T-cell (primary cell): ENCODE data around the gene MASP2. TPM values are rescaled to one million over a fixed set of nuclear protein-coding genes. Genes with fewer than 3 reads are reported as not detected.
"Not testable (repeated sequence)": the region's sequence is repeated elsewhere in the genome, so short reads cannot be mapped to it uniquely, and the experiment has no call there.

Source experiments
- ATAC-seq, 4 experiments: fragments of 200-7000 bp in 3 of 4; fragments of 150-1000 bp in 1 of 4; cut with Tn5 transposase; replicated peaks in 1 of 4; 1 replicate in 3 of 4; 2 replicates in 1 of 4; pipeline ENCODE4 v1.10.0; 2021; ENCODE audit warnings: moderate library complexity in 3 of 4, mild to moderate bottlenecking in 2 of 4, moderate number of reproducible peaks in 1 of 4
- CTCF ChIA-PET, 2 donors: fragments of 300-600 bp; sonication (Branson Sonifier 250); formaldehyde crosslinking; loops; one replicate each; lab custom pipeline; 2022; ENCODE audit warnings: antibody characterized with exemption in 2 of 2; lab: Charles Lee
- POLR2A ChIA-PET, 2 donors: fragments of 300-600 bp; sonication (Branson Sonifier 250); formaldehyde crosslinking; loops; one replicate each; lab custom pipeline; 2022; ENCODE audit warnings: antibody characterized with exemption in 2 of 2; lab: Charles Lee
- DNase-seq, 35 experiments: peaks; one replicate each; pipeline versions ENCODE4 v3.0.0 to v3.0.0-alpha.2; 2013 to 2023
- H3K27ac ChIP-seq: one replicate; pipeline ENCODE4 v1.5.1; 2013; ENCODE audit warnings: low read length
- H3K27me3 ChIP-seq, 2 experiments: replicated peaks in 1 of 2; 1 replicate in 1 of 2; 2 replicates in 1 of 2; pipeline versions ENCODE4 v1.6.1 to v1.7.0; 2013; ENCODE audit warnings: low read length in 1 of 2, mixed read lengths in 1 of 2; ENCODE audit not compliant: control insufficient read depth in 2 of 2, insufficient read depth in 2 of 2; ENCODE audit errors: extremely low read depth in 1 of 2
- H3K36me3 ChIP-seq, 2 donors: 1 replicate in 1 of 2; 2 replicates in 1 of 2; pipeline versions ENCODE4 v1.6.1 to v1.7.0; 2013; ENCODE audit warnings: low read length in 1 of 2; ENCODE audit not compliant: control insufficient read depth in 2 of 2, insufficient read depth in 1 of 2; ENCODE audit errors: extremely low read depth in 1 of 2
- H3K4me1 ChIP-seq, 2 experiments: 1 replicate in 1 of 2; 2 replicates in 1 of 2; pipeline versions ENCODE4 v1.6.1 to v1.7.0; 2013; ENCODE audit warnings: low read length in 2 of 2, mixed read lengths in 1 of 2; ENCODE audit not compliant: insufficient read depth in 2 of 2, control insufficient read depth in 1 of 2; ENCODE audit errors: extremely low read depth in 1 of 2
- H3K4me3 ChIP-seq, 2 donors: 1 replicate in 1 of 2; 2 replicates in 1 of 2; pipeline versions ENCODE4 v1.5.1 to v1.7.0; 2013; ENCODE audit warnings: mild to moderate bottlenecking in 2 of 2, low read length in 1 of 2, moderate library complexity in 1 of 2; ENCODE audit not compliant: control insufficient read depth in 1 of 2; ENCODE audit errors: extremely low read depth in 1 of 2
- H3K9me3 ChIP-seq: 2 replicates; pipeline ENCODE4 v1.7.0; 2013
- H3K27ac Mint-ChIP-seq, 2 donors: one replicate each; pipeline ENCODE4 v1.8.0; 2020 to 2021; ENCODE audit warnings: mild to moderate bottlenecking in 2 of 2, mixed read lengths in 2 of 2
- H3K27me3 Mint-ChIP-seq, 2 donors: one replicate each; pipeline ENCODE4 v1.8.0; 2021 to 2022; ENCODE audit warnings: mixed read lengths in 2 of 2
- H3K36me3 Mint-ChIP-seq: one replicate; pipeline ENCODE4 v1.8.0; 2021; ENCODE audit warnings: mixed read lengths
- H3K4me1 Mint-ChIP-seq, 3 donors: one replicate each; pipeline ENCODE4 v1.8.0; 2020 to 2022; ENCODE audit warnings: mixed read lengths in 3 of 3, mild to moderate bottlenecking in 1 of 3
- H3K4me3 Mint-ChIP-seq, 3 donors: one replicate each; pipeline ENCODE4 v1.8.0; 2020 to 2022; ENCODE audit warnings: mild to moderate bottlenecking in 3 of 3, mixed read lengths in 3 of 3, moderate library complexity in 3 of 3
- H3K9me3 Mint-ChIP-seq, 3 donors: one replicate each; pipeline ENCODE4 v1.8.0; 2020 to 2022; ENCODE audit warnings: mixed read lengths in 3 of 3
- WGBS: methylation state at CpG from one replicate; pipeline ENCODE4 v1.1.5; 2013; ENCODE audit warnings: missing lambda C conversion rate; ENCODE audit not compliant: insufficient coverage; 5-methylcytosine and 5-hydroxymethylcytosine counted together
- total RNA-seq, 35 experiments: library from RNA in 6 of 35; stranded (reverse) in 6 of 35; fragments of 120-200 nt in 1 of 35; gene quantifications; one replicate each; pipeline versions ENCODE4 v1.2.1 to v1.2.4 and lab custom pipeline; 2013 to 2026

The MASP2 gene
- total RNA-seq, 5 donors from 2014 or later (not counting 1 experiment from before 2014, with no cell fraction given), result 0.33 to 0.38 TPM; not detected in 3

DNA sequence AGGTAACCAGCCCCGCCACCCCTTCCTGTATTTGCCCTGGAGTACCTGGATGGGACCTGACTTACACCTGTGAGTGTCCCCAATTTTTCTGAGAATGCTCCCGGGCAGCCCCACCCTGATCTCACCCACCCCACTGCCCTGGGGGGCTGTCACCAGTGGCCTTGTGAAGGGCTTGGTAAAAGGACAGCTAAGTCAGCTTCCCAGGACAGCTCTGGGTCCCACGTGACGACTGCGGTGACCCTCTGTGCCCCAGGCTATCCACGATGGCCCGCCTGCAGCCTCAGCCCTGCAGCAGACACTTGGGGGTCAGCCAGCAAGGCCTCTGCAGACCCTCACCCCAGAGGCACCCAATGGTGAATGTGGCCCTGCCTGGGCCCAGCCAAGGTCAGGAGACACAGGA is 7.1 kb upstream of the MASP2 start:
- Histone ChIP-seq H3K27me3 (peaks cover 0 to 2% of the 10 kb centered on the region in 2 experiments), H3K27ac (no peak overlapping the region), H3K9me3 (no peaks in the 10 kb centered on the region), H3K36me3 (peaks cover 7 to 16% of the 10 kb centered on the region in 2 donors), H3K4me3 (no peak overlapping the region), H3K4me1 (peaks cover 2 to 14% of the 10 kb centered on the region in 2 experiments)
- 100% methylated on average over 5 of the region's 7 CpGs for WGBS
- Mint-ChIP-seq H3K36me3 (peaks cover 4% of the 10 kb centered on the region), H3K4me1 (peaks cover 7 to 15% (median 7%) of the 10 kb centered on the region in 3 donors), H3K9me3 (no peaks in the 10 kb centered on the region), H3K27me3 (no peaks in the 10 kb centered on the region), H3K27ac (no peak overlapping the region), H3K4me3 (no peak overlapping the region)
- DNase-seq (no peak), ATAC-seq (no peak)
- ChIA-PET POLR2A (no interaction called here), CTCF (no interaction called here)

DNA sequence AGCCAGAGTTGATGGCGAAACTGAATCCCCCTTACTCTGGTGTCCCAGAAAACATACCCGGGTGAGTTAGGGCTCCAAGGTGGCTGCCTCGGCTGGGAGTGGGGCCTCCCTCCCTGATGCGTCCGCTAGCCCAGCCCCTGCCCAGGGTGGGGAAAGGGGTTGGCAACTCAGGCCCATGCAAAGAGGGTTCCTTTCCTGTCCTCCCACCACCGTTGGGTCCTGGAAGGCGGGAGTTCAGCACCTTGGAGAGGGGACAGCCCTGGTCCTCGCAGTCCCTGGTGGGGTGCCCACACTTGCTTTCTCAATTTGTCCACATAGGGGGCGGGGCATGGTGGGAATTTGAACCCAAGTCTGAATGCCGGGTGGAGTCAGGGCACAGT is 6.7 kb upstream of the MASP2 start:
- peaks cover 4% of the 10 kb centered on the region for H3K36me3 Mint-ChIP-seq
- H3K9me3 Mint-ChIP-seq, result no peaks in the 10 kb centered on the region
- ChIA-PET POLR2A (no interaction called here), CTCF (no interaction called here)
- ATAC-seq, result no peak
- H3K27ac Mint-ChIP-seq, result no peak overlapping the region
- H3K4me3 ChIP-seq, result no peak overlapping the region
- H3K36me3 ChIP-seq, result peaks cover 7 to 16% of the 10 kb centered on the region in 2 donors
- WGBS, result 73% methylated on average over 5 of the region's 10 CpGs
- peaks cover 0 to 10% of the 10 kb centered on the region in 2 experiments for H3K4me1 ChIP-seq
- H3K9me3 ChIP-seq, result no peaks in the 10 kb centered on the region
- H3K27me3 ChIP-seq, result peaks cover 0 to 2% of the 10 kb centered on the region in 2 experiments
- H3K4me3 Mint-ChIP-seq, result no peak overlapping the region
- no peak for DNase-seq
- H3K27me3 Mint-ChIP-seq, result no peaks in the 10 kb centered on the region
- peaks cover 3 to 10% (median 3%) of the 10 kb centered on the region in 3 donors for H3K4me1 Mint-ChIP-seq
- no peak overlapping the region for H3K27ac ChIP-seq

GRCh38 chr1:11052839-11053757 is 6.1 kb upstream of the MASP2 start:
- H3K36me3 Mint-ChIP-seq, result peaks cover 4% of the 10 kb centered on the region
- DNase-seq (no peak), ATAC-seq (peak in 2 of 4 experiments; percentile 5 to 50)
- H3K4me1 Mint-ChIP-seq, result peaks cover 0 to 5% (median 0%) of the 10 kb centered on the region in 3 donors
- H3K4me3 Mint-ChIP-seq, result no peak overlapping the region
- H3K27me3 Mint-ChIP-seq, result no peaks in the 10 kb centered on the region
- peaks cover 7 to 16% of the 10 kb centered on the region in 2 donors for H3K36me3 ChIP-seq
- H3K9me3 ChIP-seq, result no peaks in the 10 kb centered on the region
- H3K27ac Mint-ChIP-seq, result no peak overlapping the region
- no peak overlapping the region for H3K4me3 ChIP-seq
- no peak overlapping the region for H3K27ac ChIP-seq
- peaks cover 0 to 6% of the 10 kb centered on the region in 2 experiments for H3K4me1 ChIP-seq
- ChIA-PET POLR2A (no interaction called here), CTCF (interaction anchor here in 1 of 2 donors (0.5 kb wide), 1 partner anchor 94 kb away, joined by 4 read pairs; no protein-coding TSS in a partner anchor)
- peaks cover 0 to 2% of the 10 kb centered on the region in 2 experiments for H3K27me3 ChIP-seq
- 37% methylated on average over 21 of the region's 29 CpGs for whole genome bisulfite sequencing
- no peaks in the 10 kb centered on the region for H3K9me3 Mint-ChIP-seq

DNA sequence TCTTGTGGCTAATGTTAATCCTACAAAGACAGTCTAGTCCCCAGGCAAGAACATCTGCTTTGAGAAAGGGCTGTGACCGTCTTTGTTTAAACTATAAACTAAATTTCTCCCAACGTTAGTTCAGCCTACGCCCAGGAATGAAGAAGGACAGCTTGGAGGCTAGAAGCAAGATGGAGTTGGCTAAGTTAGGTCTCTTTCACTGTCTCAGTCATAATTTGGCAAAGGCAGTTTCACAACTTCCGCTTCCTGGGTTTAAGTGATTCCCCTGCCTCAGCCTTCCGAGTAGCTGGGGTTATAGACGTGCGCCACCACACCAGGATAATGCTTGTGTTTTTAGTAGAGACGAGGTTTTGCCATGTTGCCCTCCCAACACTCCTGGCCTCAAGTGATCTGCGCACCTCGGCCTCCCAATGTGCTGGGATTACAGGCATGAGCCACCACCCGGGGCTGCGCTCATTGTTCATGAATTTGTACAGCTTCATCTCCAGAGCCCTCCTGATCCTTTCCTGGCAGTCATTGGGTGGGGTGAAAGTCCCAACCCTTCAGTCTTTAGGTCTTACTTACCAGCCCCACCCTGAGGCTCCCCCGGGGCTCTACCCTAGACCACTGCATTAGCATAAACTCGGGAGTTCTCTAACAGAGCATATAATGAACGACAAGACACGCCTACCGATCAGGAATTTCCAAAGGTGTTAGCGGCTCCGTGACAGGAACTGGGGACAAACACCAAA is 4.9 kb upstream of the MASP2 start:
- Mint-ChIP-seq H3K9me3 (no peaks in the 10 kb centered on the region), H3K4me1 (peaks cover 0 to 2% (median 0%) of the 10 kb centered on the region in 3 donors), H3K4me3 (no peak overlapping the region), H3K36me3 (peaks cover 4% of the 10 kb centered on the region), H3K27ac (no peak overlapping the region), H3K27me3 (no peaks in the 10 kb centered on the region)
- DNase-seq, result no peak
- POLR2A ChIA-PET, result no interaction called here
- WGBS, result 40% methylated on average over 1 of the region's 19 CpGs
- CTCF ChIA-PET, result no interaction called here
- H3K4me1 ChIP-seq, result peaks cover 0 to 6% of the 10 kb centered on the region in 2 experiments
- H3K4me3 ChIP-seq, result no peak overlapping the region
- H3K27ac ChIP-seq, result no peak overlapping the region
- no peaks in the 10 kb centered on the region for H3K9me3 ChIP-seq
- peak in 1 of 4 experiments; percentile 14 for ATAC-seq
- H3K27me3 ChIP-seq, result peaks cover 0 to 2% of the 10 kb centered on the region in 2 experiments
- H3K36me3 ChIP-seq, result peaks cover 7 to 13% of the 10 kb centered on the region in 2 donors

DNA sequence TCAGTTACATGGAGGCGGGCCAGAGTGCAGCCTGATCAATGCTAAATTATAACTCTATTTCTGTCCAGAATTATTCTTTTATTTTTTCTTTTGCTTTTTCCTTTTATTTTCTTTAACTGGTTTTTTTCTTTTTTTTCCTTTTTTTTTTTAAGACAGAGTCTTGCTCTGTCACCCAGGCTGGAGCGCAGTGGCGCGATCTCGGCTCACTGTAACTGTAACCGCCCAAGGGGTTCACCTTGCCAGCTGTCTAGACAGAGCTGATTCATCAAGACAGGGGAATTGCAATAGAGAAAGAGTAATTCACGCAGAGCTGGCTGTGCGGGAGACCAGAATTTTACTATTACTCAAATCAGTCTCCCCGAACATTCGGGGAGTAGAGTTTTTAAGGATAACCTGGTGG is 4.1 kb upstream of the MASP2 start:
- H3K27me3 Mint-ChIP-seq, H3K9me3 ChIP-seq, H3K4me3 ChIP-seq, H3K4me1 ChIP-seq, H3K27me3 ChIP-seq, H3K27ac ChIP-seq, DNase-seq, H3K9me3 Mint-ChIP-seq, H3K4me3 Mint-ChIP-seq, CTCF ChIA-PET, ATAC-seq, H3K36me3 Mint-ChIP-seq, H3K27ac Mint-ChIP-seq, H3K36me3 ChIP-seq, H3K4me1 Mint-ChIP-seq: not testable (repeated sequence)
- 100% methylated on average over 2 of the region's 10 CpGs for WGBS
- POLR2A ChIA-PET, result interaction anchor here in 1 of 2 donors (0.6 kb wide), 1 partner anchor 166 kb away, joined by 4 read pairs; no protein-coding TSS in a partner anchor

DNA sequence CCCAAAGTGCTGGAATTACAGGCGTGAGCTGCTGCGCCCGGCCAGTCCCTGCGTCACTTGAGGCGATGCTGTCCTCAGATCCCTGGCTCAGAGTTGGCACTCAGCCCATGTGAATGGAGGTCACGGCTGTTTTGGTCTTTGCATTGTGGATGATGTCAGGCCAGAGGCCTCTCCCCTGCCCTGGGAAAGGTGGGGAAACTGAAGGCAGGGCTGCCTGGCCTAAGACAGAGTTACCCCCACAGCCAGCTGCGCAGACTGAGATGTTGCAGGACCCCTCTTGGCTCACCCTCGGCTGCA is 821 bp downstream of the MASP2 start:
- no peaks in the 10 kb centered on the region for H3K9me3 ChIP-seq
- Mint-ChIP-seq H3K4me3 (no peak overlapping the region), H3K36me3 (no peaks in the 10 kb centered on the region), H3K27ac (no peak overlapping the region), H3K27me3 (no peaks in the 10 kb centered on the region), H3K9me3 (no peaks in the 10 kb centered on the region), H3K4me1 (no peaks in the 10 kb centered on the region)
- DNase-seq (no peak), ATAC-seq (no peak)
- no peak overlapping the region for H3K27ac ChIP-seq
- WGBS, result 91% methylated on average over 8 of the region's 8 CpGs
- H3K36me3 ChIP-seq, result no peaks in the 10 kb centered on the region
- peaks cover 0 to 3% of the 10 kb centered on the region in 2 experiments for H3K27me3 ChIP-seq
- ChIA-PET POLR2A (no interaction called here), CTCF (interaction anchor here in 1 of 2 donors (0.6 kb wide), 1 partner anchor 8 kb away, joined by 9 read pairs; no protein-coding TSS in a partner anchor)
- no peak overlapping the region for H3K4me3 ChIP-seq
- H3K4me1 ChIP-seq, result no peaks in the 10 kb centered on the region
